OCI-LY7 (cell line): Measurements from ENCODE around the gene MORN1. TPM values are rescaled to one million over a fixed set of nuclear protein-coding genes. Genes with fewer than 3 reads are reported as not detected.

ENCODE experiments used
- BruUV-seq: library from RNA; stranded (reverse); fragments of 400-500 nt; replicated peaks from 2 replicates; lab custom pipeline; 2021; lab: Mats Ljungman, UMichigan
- CTCF ChIA-PET: fragments of 300-600 bp; sonication (Branson Sonifier 250); formaldehyde crosslinking; loops from one replicate; lab custom pipeline; 2022; ENCODE audit warnings: antibody characterized with exemption; ENCODE audit not compliant: unreplicated experiment; lab: Charles Lee
- POLR2A ChIA-PET: fragments of 300-600 bp; sonication (Branson Sonifier 250); formaldehyde crosslinking; loops from one replicate; lab custom pipeline; 2022; ENCODE audit warnings: antibody characterized with exemption; lab: Charles Lee
- DNase-seq: peaks from one replicate; pipeline ENCODE4 v3.0.0-alpha.2; 2015; ENCODE audit warnings: low spot score
- H2AFZ ChIP-seq: fragments of 200-600 bp; sonication (generic), shearing (Covaris generic); 2 replicates; pipeline ENCODE4 v1.6.1; 2014; ENCODE audit warnings: mild to moderate bottlenecking, antibody characterized with exemption, low read length, moderate library complexity
- H3K27ac ChIP-seq: fragments of 200-600 bp; sonication (generic); 2 replicates; pipeline ENCODE4 v1.5.1; 2014; ENCODE audit warnings: mixed run types, low read depth, mild to moderate bottlenecking, moderate library complexity, low read length, inconsistent platforms; ENCODE audit not compliant: poor library complexity, severe bottlenecking
- H3K36me3 ChIP-seq: fragments of 200-600 bp; sonication (generic); 2 replicates; pipeline ENCODE4 v1.6.1; 2014; ENCODE audit warnings: mild to moderate bottlenecking, antibody characterized with exemption, low read length, moderate library complexity, mixed read lengths; ENCODE audit not compliant: insufficient read depth
- H3K4me1 ChIP-seq: fragments of 200-600 bp; sonication (generic); 2 replicates; pipeline ENCODE4 v1.5.1; 2014; ENCODE audit warnings: mild to moderate bottlenecking, low read length; ENCODE audit not compliant: insufficient read depth, poor library complexity, severe bottlenecking
- H3K4me2 ChIP-seq: fragments of 200-600 bp; sonication (generic); 2 replicates; pipeline ENCODE4 v1.6.1; 2014; ENCODE audit warnings: mild to moderate bottlenecking, low read length
- H3K4me3 ChIP-seq: fragments of 200-600 bp; sonication (generic); 2 replicates; pipeline ENCODE4 v1.5.1; 2014; ENCODE audit warnings: mild to moderate bottlenecking, low read depth, low read length; ENCODE audit not compliant: poor library complexity, severe bottlenecking
- H3K79me2 ChIP-seq: fragments of 200-600 bp; sonication (generic); 2 replicates; pipeline ENCODE4 v1.6.1; 2016; ENCODE audit warnings: low read depth, mild to moderate bottlenecking, low read length, moderate library complexity, mixed read lengths; ENCODE audit not compliant: insufficient read depth
- H3K9me2 ChIP-seq: fragments of 200-600 bp; sonication (generic); 2 replicates; pipeline ENCODE4 v1.6.1; 2016; ENCODE audit warnings: mild to moderate bottlenecking, low read length, mixed read lengths; ENCODE audit not compliant: insufficient read depth
- H3K9me3 ChIP-seq: fragments of 200-600 bp; sonication (generic); 2 replicates; pipeline ENCODE4 v1.6.1; 2014; ENCODE audit warnings: mild to moderate bottlenecking, mixed run types, low read length, mixed read lengths
- H4K20me1 ChIP-seq: fragments of 200-600 bp; sonication (generic); 2 replicates; pipeline ENCODE4 v1.6.1; 2014; ENCODE audit warnings: mild to moderate bottlenecking, antibody characterized with exemption, low read length, moderate library complexity, mixed read lengths; ENCODE audit not compliant: insufficient read depth
- EZH2phosphoT487 ChIP-seq: fragments of 200-600 bp; sonication (generic); IDR thresholded peaks from 2 replicates; pipeline ENCODE4 v1.6.1; 2018; ENCODE audit warnings: low read depth, borderline replicate concordance, mild to moderate bottlenecking, mixed run types, antibody characterized with exemption, low read length, moderate library complexity, mixed read lengths
- intact Hi-C: fragments of 100-400 bp; cut with micrococcal nuclease; formaldehyde crosslinking; loops from one replicate; pipeline ENCODE4 v1.10.0; 2022; ENCODE audit not compliant: unreplicated experiment
- total RNA-seq, 2 experiments: library from RNA; depleted of rRNA in 1 of 2; stranded (reverse); fragments of >200 nt in 1 of 2; shearing (Covaris generic) in 1 of 2; gene quantifications; 2 replicates each; pipeline ENCODE4 v1.2.3, GENCODE V29; 2014 to 2022
- TF ChIP-seq, protein P1 (sequence below): fragments of 200-600 bp; sonication (generic); conservative IDR thresholded peaks from 2 replicates; pipeline ENCODE4 v1.5.1; 2014; ENCODE audit warnings: mild to moderate bottlenecking, antibody characterized with exemption, low read length, moderate library complexity, mixed read lengths

Gene MORN1
- total RNA-seq, 2 experiments from 2014 or later: 13.1 to 29.7 TPM

DNA sequence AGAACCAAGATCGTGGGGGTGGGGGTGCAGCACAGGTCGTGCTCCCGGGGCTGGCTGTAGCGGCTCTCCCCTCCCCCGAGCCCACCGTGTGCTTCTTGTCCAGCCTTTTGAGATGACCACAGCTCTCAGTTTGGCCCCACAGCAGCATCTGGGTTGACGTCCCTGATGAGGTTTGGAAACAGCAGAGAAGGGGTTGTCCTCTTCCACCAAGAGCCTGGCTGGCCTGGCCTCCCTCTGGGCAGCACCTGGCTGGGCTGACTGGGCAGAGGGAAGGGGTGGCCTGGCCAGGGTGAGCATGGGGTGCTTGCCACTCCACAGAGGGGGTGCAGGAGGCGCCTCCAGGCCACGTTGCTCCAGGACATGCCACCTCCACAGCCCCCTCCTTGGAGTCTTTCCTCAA lies 101.7 kb downstream of the MORN1 start:
- BruUV-seq: no TSS peak
- Histone ChIP-seq H3K27ac (no peak overlapping the region), H4K20me1 (peaks cover 6% of the 10 kb centered on the region; the same call in 1 of the 2 replicates), H3K36me3 (no peaks in the 10 kb centered on the region), H3K9me3 (no peaks in the 10 kb centered on the region), H3K79me2 (no peaks in the 10 kb centered on the region), H3K9me2 (no peaks in the 10 kb centered on the region), H3K4me1 (peaks cover 7% of the 10 kb centered on the region), H2AFZ (no peak overlapping the region), H3K4me3 (no peak overlapping the region), H3K4me2 (no peak overlapping the region)
- ChIA-PET CTCF (no interaction called here), POLR2A (no interaction called here)
- intact Hi-C loops: no loop called here
- DNase-seq: no peak
- no peak for TF ChIP-seq EZH2phosphoT487

DNA sequence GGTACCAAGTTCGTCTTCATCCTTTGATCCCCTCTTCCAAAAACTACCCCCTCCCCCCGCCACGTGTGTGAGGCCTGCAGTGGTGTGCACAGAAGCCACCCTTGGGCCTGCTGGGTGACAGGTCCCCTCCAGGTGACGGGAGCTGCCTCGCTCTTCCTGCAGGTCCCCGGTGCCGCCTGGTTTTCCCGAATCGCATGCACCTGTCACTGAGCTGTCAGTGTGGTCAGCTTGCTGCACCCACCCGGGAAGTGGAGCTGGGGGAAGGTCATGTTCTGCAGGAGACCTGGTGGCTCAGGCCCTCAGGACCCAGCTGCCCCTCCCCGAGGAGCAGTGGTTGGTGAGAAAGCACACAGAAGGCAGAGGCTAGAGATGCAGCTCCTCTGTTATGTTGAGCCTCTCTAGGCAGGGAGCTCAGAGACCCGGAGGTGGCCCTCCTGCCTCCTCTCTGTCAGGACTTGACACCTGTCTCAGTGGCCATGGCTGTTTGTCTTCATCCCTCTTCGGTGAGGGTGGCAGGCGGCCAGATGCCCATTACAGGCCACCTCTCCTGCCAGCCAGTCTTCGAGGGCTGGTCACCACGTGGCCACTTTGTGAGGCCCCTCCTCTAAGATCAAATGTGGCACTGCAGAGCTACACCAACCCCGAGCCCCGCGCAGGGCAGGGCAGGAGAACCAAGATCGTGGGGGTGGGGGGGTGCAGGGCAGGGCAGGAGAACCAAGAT lies 102.4 kb downstream of the MORN1 start:
- TF ChIP-seq EZH2phosphoT487: no peak
- TF ChIP-seq, protein P1, sequence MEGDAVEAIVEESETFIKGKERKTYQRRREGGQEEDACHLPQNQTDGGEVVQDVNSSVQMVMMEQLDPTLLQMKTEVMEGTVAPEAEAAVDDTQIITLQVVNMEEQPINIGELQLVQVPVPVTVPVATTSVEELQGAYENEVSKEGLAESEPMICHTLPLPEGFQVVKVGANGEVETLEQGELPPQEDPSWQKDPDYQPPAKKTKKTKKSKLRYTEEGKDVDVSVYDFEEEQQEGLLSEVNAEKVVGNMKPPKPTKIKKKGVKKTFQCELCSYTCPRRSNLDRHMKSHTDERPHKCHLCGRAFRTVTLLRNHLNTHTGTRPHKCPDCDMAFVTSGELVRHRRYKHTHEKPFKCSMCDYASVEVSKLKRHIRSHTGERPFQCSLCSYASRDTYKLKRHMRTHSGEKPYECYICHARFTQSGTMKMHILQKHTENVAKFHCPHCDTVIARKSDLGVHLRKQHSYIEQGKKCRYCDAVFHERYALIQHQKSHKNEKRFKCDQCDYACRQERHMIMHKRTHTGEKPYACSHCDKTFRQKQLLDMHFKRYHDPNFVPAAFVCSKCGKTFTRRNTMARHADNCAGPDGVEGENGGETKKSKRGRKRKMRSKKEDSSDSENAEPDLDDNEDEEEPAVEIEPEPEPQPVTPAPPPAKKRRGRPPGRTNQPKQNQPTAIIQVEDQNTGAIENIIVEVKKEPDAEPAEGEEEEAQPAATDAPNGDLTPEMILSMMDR: no peak
- Histone ChIP-seq H3K79me2 (no peaks in the 10 kb centered on the region), H3K9me3 (no peaks in the 10 kb centered on the region), H3K4me3 (no peak overlapping the region), H3K36me3 (no peaks in the 10 kb centered on the region), H3K4me1 (peaks cover 7% of the 10 kb centered on the region), H3K4me2 (no peak overlapping the region), H2AFZ (no peak overlapping the region), H3K27ac (no peak overlapping the region), H4K20me1 (peaks cover 6% of the 10 kb centered on the region; the same call in 1 of the 2 replicates), H3K9me2 (no peaks in the 10 kb centered on the region)
- no peak for DNase-seq
- CTCF ChIA-PET: interaction anchor here (0.6 kb wide), 1 partner anchor 489 kb away, joined by 3 read pairs; no protein-coding TSS in a partner anchor
- intact Hi-C loops: no loop called here
- no TSS peak for BruUV-seq
- POLR2A ChIA-PET: no interaction called here

DNA sequence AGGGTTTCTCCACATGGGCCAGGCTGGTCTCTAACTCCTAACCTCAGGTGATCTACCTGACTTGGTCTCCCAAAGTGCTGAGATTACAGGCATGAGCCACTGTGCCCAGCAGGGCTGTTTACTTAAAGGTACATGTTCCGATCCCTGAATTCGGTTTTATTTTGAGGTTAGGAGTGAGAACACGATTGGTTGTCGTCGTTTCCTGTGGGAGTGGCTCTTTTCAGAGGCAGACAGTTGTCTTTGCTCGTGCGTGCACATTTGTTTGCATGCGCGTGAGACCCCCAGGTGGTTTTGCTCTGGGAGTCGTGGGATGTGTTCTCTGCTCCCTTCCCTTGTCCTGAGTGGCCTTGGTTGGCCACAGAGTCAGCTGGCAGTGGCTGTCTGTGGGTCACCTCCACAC lies 103.0 kb downstream of the MORN1 start:
- H3K4me3 ChIP-seq: no peak overlapping the region
- no peaks in the 10 kb centered on the region for H3K9me2 ChIP-seq
- ChIA-PET CTCF (no interaction called here), POLR2A (no interaction called here)
- no peak overlapping the region for H2AFZ ChIP-seq
- intact Hi-C loops: no loop called here
- TF ChIP-seq, protein P1: no peak
- TF ChIP-seq EZH2phosphoT487: no peak
- H3K4me1 ChIP-seq: peaks cover 7% of the 10 kb centered on the region
- peaks cover 6% of the 10 kb centered on the region; the same call in 1 of the 2 replicates for H4K20me1 ChIP-seq
- H3K79me2 ChIP-seq: no peaks in the 10 kb centered on the region
- no TSS peak for BruUV-seq
- no peak for DNase-seq
- H3K4me2 ChIP-seq: no peak overlapping the region
- no peaks in the 10 kb centered on the region for H3K9me3 ChIP-seq
- H3K27ac ChIP-seq: no peak overlapping the region
- H3K36me3 ChIP-seq: no peaks in the 10 kb centered on the region
